RWPE2 (cell line): Measurements from ENCODE around the gene CHRM5.
A peak's percentile ranks its signal among the peaks of the same experiment; 100 is the strongest.
"Not testable (repeated sequence)": the region's sequence is repeated elsewhere in the genome, so short reads cannot be mapped to it uniquely, and the experiment has no call there.

Experiments used
- ATAC-seq: fragments of 200-7000 bp; cut with Tn5 transposase; 3 replicates; pipeline ENCODE4 v1.9.1; 2021; ENCODE audit warnings: low read depth
- DNase-seq: peaks from one replicate; pipeline ENCODE4 v3.0.0-alpha.2; 2020; ENCODE audit warnings: low spot score
- H3K27ac ChIP-seq: fragments of 450-650 bp; 2 replicates; pipeline ENCODE4 v1.5.1; 2017; ENCODE audit warnings: mild to moderate bottlenecking; ENCODE audit not compliant: poor library complexity, severe bottlenecking
- H3K27me3 ChIP-seq: fragments of 250-450 bp; sonication (Bioruptor Pico); 2 replicates; pipeline ENCODE4 v1.5.1; 2021; ENCODE audit warnings: mild to moderate bottlenecking, moderate library complexity; ENCODE audit not compliant: insufficient read depth, poor library complexity, severe bottlenecking
- H3K36me3 ChIP-seq: fragments of 250-450 bp; sonication (Bioruptor Pico); 2 replicates; pipeline ENCODE4 v1.5.1; 2020; ENCODE audit warnings: low read depth, mild to moderate bottlenecking, moderate library complexity
- H3K4me1 ChIP-seq: fragments of 250-450 bp; sonication (Bioruptor Pico); 2 replicates; pipeline ENCODE4 v1.5.1; 2021; ENCODE audit warnings: mild to moderate bottlenecking, moderate library complexity; ENCODE audit not compliant: insufficient read depth, poor library complexity, severe bottlenecking
- H3K4me3 ChIP-seq: fragments of 250-450 bp; sonication (Bioruptor Pico); 2 replicates; pipeline ENCODE4 v1.5.1; 2021; ENCODE audit warnings: mild to moderate bottlenecking, moderate library complexity; ENCODE audit not compliant: severe bottlenecking
- H3K9me3 ChIP-seq: fragments of 250-450 bp; sonication (Bioruptor Pico); 2 replicates; pipeline ENCODE4 v1.5.1; 2021; ENCODE audit warnings: mild to moderate bottlenecking, moderate library complexity; ENCODE audit not compliant: severe bottlenecking
- CTCF ChIP-seq: fragments of 450-650 bp; IDR thresholded peaks from one replicate; pipeline ENCODE4 v1.5.1; 2017; ENCODE audit warnings: mild to moderate bottlenecking, moderate library complexity; ENCODE audit not compliant: poor library complexity, severe bottlenecking

The CHRM5 gene

GRCh38 chr15:34043813-34044212 is 75.5 kb downstream of the CHRM5 start:
- Histone ChIP-seq H3K36me3 (no peaks in the 10 kb centered on the region), H3K4me3 (no peak overlapping the region), H3K4me1 (peaks cover 5% of the 10 kb centered on the region), H3K27me3 (no peaks in the 10 kb centered on the region), H3K27ac (no peak overlapping the region), H3K9me3 (no peaks in the 10 kb centered on the region)
- DNase-seq (no peak), ATAC-seq (no peak)
- TF ChIP-seq CTCF, result no peak

GRCh38 chr15:34046471-34047145 is 78.3 kb downstream of the CHRM5 start:
- Histone ChIP-seq H3K4me3 (no peak overlapping the region), H3K36me3 (no peaks in the 10 kb centered on the region), H3K4me1 (no peaks in the 10 kb centered on the region), H3K27me3 (no peaks in the 10 kb centered on the region), H3K9me3 (peaks cover 16% of the 10 kb centered on the region), H3K27ac (no peak overlapping the region)
- DNase-seq (no peak), ATAC-seq (no peak)
- TF ChIP-seq CTCF, result no peak

- Histone ChIP-seq H3K27me3 (no peaks in the 10 kb centered on the region), H3K4me1 (no peaks in the 10 kb centered on the region), H3K36me3 (no peaks in the 10 kb centered on the region), H3K9me3 (peaks cover 16% of the 10 kb centered on the region), H3K4me3 (no peak overlapping the region), H3K27ac (no peak overlapping the region)
- ATAC-seq, result no peak
- TF ChIP-seq CTCF, result no peak
- no peak for DNase-seq
Measured at GRCh38 chr15:34047893-34048775, 79.8 kb downstream of the CHRM5 start.

- Histone ChIP-seq H3K9me3 (peaks cover 16% of the 10 kb centered on the region), H3K27me3 (no peaks in the 10 kb centered on the region), H3K27ac (no peak overlapping the region), H3K4me3 (no peak overlapping the region), H3K4me1 (no peaks in the 10 kb centered on the region), H3K36me3 (no peaks in the 10 kb centered on the region)
- no peak for DNase-seq
- no peak for TF ChIP-seq CTCF
- ATAC-seq, result peak; percentile 81
Measured at GRCh38 chr15:34049112-34049511, 80.8 kb downstream of the CHRM5 start.

- not testable (repeated sequence) for H3K27me3 ChIP-seq, ATAC-seq, H3K4me3 ChIP-seq, H3K27ac ChIP-seq, H3K36me3 ChIP-seq, H3K4me1 ChIP-seq, DNase-seq
- H3K9me3 ChIP-seq, result peaks cover 16% of the 10 kb centered on the region
Measured at GRCh38 chr15:34050385-34050784, 82.1 kb downstream of the CHRM5 start.
